Measurements from ENCODE around the gene TIE1.

The TIE1 gene

GRCh38 chr1:43340559-43340958 is 39.8 kb downstream of the TIE1 start:
- no peak for DNase-seq (ENCODE audit: low spot score)
- in situ Hi-C loops (cut with MboI; ENCODE audit: low pct_unique_long_range_greater_than_20kb, low sequenced_read_pairs, unreplicated experiment) = no loop called here
- no peak for TF ChIP-seq CTCF (IDR thresholded peaks at IDR 0.05; ENCODE audit: extremely low read depth, insufficient read depth, missing control alignments)

- in situ Hi-C loops (cut with MboI; ENCODE audit: low pct_unique_long_range_greater_than_20kb, low sequenced_read_pairs, unreplicated experiment) = no loop called here
Measured at GRCh38 chr1:43344267-43344850, 43.6 kb downstream of the TIE1 start.

GRCh38 chr1:43345120-43345519 is 44.3 kb downstream of the TIE1 start:
- no peak for TF ChIP-seq CTCF (IDR thresholded peaks at IDR 0.05; ENCODE audit: extremely low read depth, insufficient read depth, missing control alignments)
- in situ Hi-C loops (cut with MboI; ENCODE audit: low pct_unique_long_range_greater_than_20kb, low sequenced_read_pairs, unreplicated experiment) = no loop called here
- no peak for DNase-seq (ENCODE audit: low spot score)

More at GRCh38 chr1:43344267-43344850, 43.6 kb downstream of the TIE1 start:
- DNase-seq (ENCODE audit: low spot score) = no peak
- no peak for TF ChIP-seq CTCF (IDR thresholded peaks at IDR 0.05; ENCODE audit: extremely low read depth, insufficient read depth, missing control alignments)

- in situ Hi-C loops (cut with MboI; ENCODE audit: low pct_unique_long_range_greater_than_20kb, low sequenced_read_pairs, unreplicated experiment) = no loop called here
- no peak for TF ChIP-seq CTCF (IDR thresholded peaks at IDR 0.05; ENCODE audit: extremely low read depth, insufficient read depth, missing control alignments)
- DNase-seq (ENCODE audit: low spot score) = no peak
Measured at GRCh38 chr1:43346636-43347035, 45.9 kb downstream of the TIE1 start.

- in situ Hi-C loops (cut with MboI; ENCODE audit: low pct_unique_long_range_greater_than_20kb, low sequenced_read_pairs, unreplicated experiment) = no loop called here
- no peak for TF ChIP-seq CTCF (IDR thresholded peaks at IDR 0.05; ENCODE audit: extremely low read depth, insufficient read depth, missing control alignments)
- no peak for DNase-seq (ENCODE audit: low spot score)
Measured at GRCh38 chr1:43348343-43348808, 47.6 kb downstream of the TIE1 start.

- no peak for DNase-seq (ENCODE audit: low spot score)
- in situ Hi-C loops (cut with MboI; ENCODE audit: low pct_unique_long_range_greater_than_20kb, low sequenced_read_pairs, unreplicated experiment) = no loop called here
- TF ChIP-seq CTCF (IDR thresholded peaks at IDR 0.05; ENCODE audit: extremely low read depth, insufficient read depth, missing control alignments) = no peak
Measured at GRCh38 chr1:43348809-43349593, 48.2 kb downstream of the TIE1 start.
